Measurements from ENCODE around the gene TTLL11.

TTLL11 gene

DNA sequence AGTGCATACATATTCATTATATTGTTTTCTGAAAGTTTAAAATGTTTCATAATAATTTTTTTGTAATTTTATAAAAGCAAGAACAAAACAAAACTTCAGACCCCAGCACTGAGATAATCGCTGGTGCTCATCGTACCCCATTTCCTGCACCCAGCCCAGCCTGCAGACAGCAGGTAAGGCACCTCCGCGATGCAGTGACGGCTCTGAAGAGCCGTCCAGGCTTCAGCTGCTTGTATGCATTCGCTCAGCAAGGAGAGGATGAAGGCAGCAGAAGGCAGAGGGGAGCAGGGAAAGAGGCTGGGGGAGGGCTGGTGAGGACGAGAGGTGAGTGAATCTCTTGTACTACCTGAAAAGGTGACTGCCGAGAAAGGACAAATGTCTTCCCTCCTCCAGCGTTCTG is 153.5 kb downstream of the TTLL11 start:
- no peak overlapping the region for H3K27ac ChIP-seq (ENCODE audit: insufficient read depth in 1 of 2, low read depth in 1 of 2, low read length in 2 of 2, poor library complexity in 1 of 2, severe bottlenecking in 2 of 2)
- 91% methylated on average over 8 of the region's 10 CpGs for WGBS (ENCODE audit: insufficient coverage)
- POLR2A ChIA-PET, result no interaction called here
- no peaks in the 10 kb centered on the region for H3K36me3 ChIP-seq (ENCODE audit: control insufficient read depth in 4 of 4, insufficient read depth in 4 of 4, low read length in 3 of 4)
- H3K9me3 ChIP-seq (ENCODE audit: control extremely low read depth in 1 of 5, control insufficient read depth in 4 of 5, insufficient read depth in 2 of 5, low read depth in 1 of 5, low read length in 4 of 5), result no peaks in the 10 kb centered on the region
- peaks cover 0 to 2% (median 0%) of the 10 kb centered on the region in 5 experiments for H3K27me3 ChIP-seq (replicated peaks in 2 of 5; ENCODE audit: control insufficient read depth in 4 of 5, insufficient read depth in 5 of 5, low read length in 4 of 5)
- no peaks in the 10 kb centered on the region for H3K4me1 ChIP-seq (ENCODE audit: control extremely low read depth in 1 of 4, control insufficient read depth in 4 of 4, insufficient read depth in 4 of 4, low read length in 3 of 4)
- DNase-seq, result no peak
- no peak overlapping the region for H3K4me3 ChIP-seq (ENCODE audit: control insufficient read depth in 1 of 7, extremely low read depth in 1 of 7, insufficient read depth in 4 of 7, low read depth in 2 of 7, low read length in 6 of 7)
- CTCF ChIA-PET, result interaction anchor here (0.6 kb wide), 1 partner anchor 11 kb away, joined by 3 read pairs; no protein-coding TSS in a partner anchor

DNA sequence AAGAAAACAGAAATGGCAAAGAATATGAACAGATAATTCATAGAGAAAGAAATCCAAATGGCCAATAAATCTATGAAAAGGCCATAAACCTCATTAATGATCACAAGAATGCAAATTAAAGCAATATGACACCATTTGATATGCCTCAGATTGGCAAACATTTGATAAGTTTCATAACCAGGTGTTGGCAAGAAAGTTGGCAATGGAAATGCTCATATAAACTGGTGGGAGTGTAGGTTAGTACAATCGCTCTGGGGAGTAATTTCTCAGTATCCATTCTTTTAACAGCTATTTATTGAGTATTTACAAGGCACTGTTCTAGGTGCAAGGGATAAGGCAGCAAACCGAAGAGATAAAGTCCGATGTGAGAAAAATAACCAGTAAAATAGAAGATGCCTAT is 154.5 kb downstream of the TTLL11 start:
- CTCF ChIA-PET, result no interaction called here
- Histone ChIP-seq H3K9me3 (ENCODE audit: control extremely low read depth in 1 of 5, control insufficient read depth in 4 of 5, insufficient read depth in 2 of 5, low read depth in 1 of 5, low read length in 4 of 5) (no peaks in the 10 kb centered on the region), H3K27ac (ENCODE audit: insufficient read depth in 1 of 2, low read depth in 1 of 2, low read length in 2 of 2, poor library complexity in 1 of 2, severe bottlenecking in 2 of 2) (no peak overlapping the region), H3K4me1 (ENCODE audit: control extremely low read depth in 1 of 4, control insufficient read depth in 4 of 4, insufficient read depth in 4 of 4, low read length in 3 of 4) (no peaks in the 10 kb centered on the region), H3K4me3 (ENCODE audit: control insufficient read depth in 1 of 7, extremely low read depth in 1 of 7, insufficient read depth in 4 of 7, low read depth in 2 of 7, low read length in 6 of 7) (no peak overlapping the region), H3K27me3 (replicated peaks in 2 of 5; ENCODE audit: control insufficient read depth in 4 of 5, insufficient read depth in 5 of 5, low read length in 4 of 5) (peaks cover 0 to 2% (median 0%) of the 10 kb centered on the region in 5 experiments), H3K36me3 (ENCODE audit: control insufficient read depth in 4 of 4, insufficient read depth in 4 of 4, low read length in 3 of 4) (no peaks in the 10 kb centered on the region)
- POLR2A ChIA-PET, result no interaction called here
- no peak for DNase-seq
- WGBS (ENCODE audit: insufficient coverage), result 100% methylated on average over 2 of the region's 3 CpGs

DNA sequence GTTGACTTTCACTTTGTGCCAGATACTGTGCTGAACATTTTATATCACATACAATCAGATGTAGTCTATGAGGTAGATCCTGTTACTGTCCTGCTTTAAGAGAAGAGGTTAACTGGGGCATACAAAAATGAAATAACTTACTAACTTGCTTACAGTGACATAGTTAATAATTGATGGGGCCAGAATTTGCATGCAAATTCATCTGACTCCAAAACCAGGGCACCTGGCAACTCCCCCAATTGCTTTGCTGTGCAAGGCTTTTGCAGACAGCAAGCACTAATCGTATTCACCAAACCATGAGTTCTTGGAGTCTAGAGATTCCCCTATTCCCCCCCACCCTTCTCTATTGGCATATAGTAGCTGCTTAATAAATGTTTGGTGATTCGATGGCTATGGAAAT is 155.9 kb downstream of the TTLL11 start:
- ChIA-PET CTCF (no interaction called here), POLR2A (no interaction called here)
- Histone ChIP-seq H3K4me1 (ENCODE audit: control extremely low read depth in 1 of 4, control insufficient read depth in 4 of 4, insufficient read depth in 4 of 4, low read length in 3 of 4) (no peaks in the 10 kb centered on the region), H3K27me3 (replicated peaks in 2 of 5; ENCODE audit: control insufficient read depth in 4 of 5, insufficient read depth in 5 of 5, low read length in 4 of 5) (peaks cover 0 to 2% (median 0%) of the 10 kb centered on the region in 5 experiments), H3K4me3 (ENCODE audit: control insufficient read depth in 1 of 7, extremely low read depth in 1 of 7, insufficient read depth in 4 of 7, low read depth in 2 of 7, low read length in 6 of 7) (no peak overlapping the region), H3K36me3 (ENCODE audit: control insufficient read depth in 4 of 4, insufficient read depth in 4 of 4, low read length in 3 of 4) (no peaks in the 10 kb centered on the region), H3K9me3 (ENCODE audit: control extremely low read depth in 1 of 5, control insufficient read depth in 4 of 5, insufficient read depth in 2 of 5, low read depth in 1 of 5, low read length in 4 of 5) (no peaks in the 10 kb centered on the region), H3K27ac (ENCODE audit: insufficient read depth in 1 of 2, low read depth in 1 of 2, low read length in 2 of 2, poor library complexity in 1 of 2, severe bottlenecking in 2 of 2) (no peak overlapping the region)
- no peak for DNase-seq
- WGBS (ENCODE audit: insufficient coverage), result no CpG with 5 or more reads among the region's 2 CpGs

DNA sequence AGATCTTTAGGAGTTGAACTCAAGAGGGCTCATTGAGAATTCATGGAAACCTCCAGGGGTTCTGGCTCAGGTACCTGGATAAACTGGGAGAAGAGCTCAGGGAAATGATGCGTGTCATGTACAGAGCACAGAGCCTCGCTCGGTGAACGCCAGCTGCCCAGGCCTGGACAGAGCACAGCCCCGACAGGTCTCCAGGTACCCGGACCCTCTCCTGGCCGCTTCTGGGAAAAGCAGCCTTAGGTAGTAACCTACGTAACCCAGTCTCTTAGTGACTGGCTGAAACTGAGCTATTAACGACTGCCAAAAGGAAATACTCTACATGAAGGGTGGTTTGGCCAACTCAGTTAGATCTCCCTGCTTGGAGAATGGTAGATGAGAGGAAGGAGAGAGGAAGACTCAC is 157.4 kb downstream of the TTLL11 start:
- Histone ChIP-seq H3K27ac (ENCODE audit: insufficient read depth in 1 of 2, low read depth in 1 of 2, low read length in 2 of 2, poor library complexity in 1 of 2, severe bottlenecking in 2 of 2) (no peak overlapping the region), H3K36me3 (ENCODE audit: control insufficient read depth in 4 of 4, insufficient read depth in 4 of 4, low read length in 3 of 4) (no peaks in the 10 kb centered on the region), H3K27me3 (replicated peaks in 2 of 5; ENCODE audit: control insufficient read depth in 4 of 5, insufficient read depth in 5 of 5, low read length in 4 of 5) (peaks cover 0 to 2% (median 0%) of the 10 kb centered on the region in 5 experiments), H3K9me3 (ENCODE audit: control extremely low read depth in 1 of 5, control insufficient read depth in 4 of 5, insufficient read depth in 2 of 5, low read depth in 1 of 5, low read length in 4 of 5) (no peaks in the 10 kb centered on the region), H3K4me1 (ENCODE audit: control extremely low read depth in 1 of 4, control insufficient read depth in 4 of 4, insufficient read depth in 4 of 4, low read length in 3 of 4) (no peaks in the 10 kb centered on the region), H3K4me3 (ENCODE audit: control insufficient read depth in 1 of 7, extremely low read depth in 1 of 7, insufficient read depth in 4 of 7, low read depth in 2 of 7, low read length in 6 of 7) (no peak overlapping the region)
- POLR2A ChIA-PET, result interaction anchor here (0.6 kb wide), 1 partner anchor 100 kb away, joined by 3 read pairs; no protein-coding TSS in a partner anchor
- 92% methylated on average over 5 of the region's 9 CpGs for WGBS (ENCODE audit: insufficient coverage)
- DNase-seq, result no peak
- CTCF ChIA-PET, result interaction anchor here (0.9 kb wide), 1 partner anchor 32 kb away, joined by 3 read pairs; no protein-coding TSS in a partner anchor

DNA sequence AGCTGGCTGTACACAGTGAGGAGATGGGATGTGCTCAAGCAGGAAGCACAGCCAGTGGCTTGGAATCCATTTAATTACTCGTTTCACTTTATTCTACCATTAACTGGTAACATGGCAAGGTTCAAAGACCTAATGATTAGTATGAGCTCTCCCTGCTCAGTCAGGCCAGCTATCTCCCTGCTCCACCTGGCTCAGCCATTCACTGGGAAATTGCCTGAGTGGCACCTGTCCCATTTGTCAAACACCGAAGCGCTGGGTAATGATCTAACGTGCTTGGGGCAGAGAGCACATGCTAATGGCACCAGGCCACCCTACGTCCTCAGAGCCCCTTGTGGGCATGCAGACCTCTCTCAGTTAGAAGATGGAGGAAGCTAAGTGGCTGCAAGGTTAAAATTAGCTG is 162.2 kb downstream of the TTLL11 start:
- CTCF ChIA-PET, result no interaction called here
- H3K4me1 ChIP-seq (ENCODE audit: control extremely low read depth in 1 of 4, control insufficient read depth in 4 of 4, insufficient read depth in 4 of 4, low read length in 3 of 4), result no peaks in the 10 kb centered on the region
- 95% methylated on average over 5 of the region's 5 CpGs for WGBS (ENCODE audit: insufficient coverage)
- POLR2A ChIA-PET, result no interaction called here
- no peaks in the 10 kb centered on the region for H3K36me3 ChIP-seq (ENCODE audit: control insufficient read depth in 4 of 4, insufficient read depth in 4 of 4, low read length in 3 of 4)
- H3K9me3 ChIP-seq (ENCODE audit: control extremely low read depth in 1 of 5, control insufficient read depth in 4 of 5, insufficient read depth in 2 of 5, low read depth in 1 of 5, low read length in 4 of 5), result no peaks in the 10 kb centered on the region
- DNase-seq, result no peak
- no peak overlapping the region for H3K4me3 ChIP-seq (ENCODE audit: control insufficient read depth in 1 of 7, extremely low read depth in 1 of 7, insufficient read depth in 4 of 7, low read depth in 2 of 7, low read length in 6 of 7)
- no peak overlapping the region for H3K27ac ChIP-seq (ENCODE audit: insufficient read depth in 1 of 2, low read depth in 1 of 2, low read length in 2 of 2, poor library complexity in 1 of 2, severe bottlenecking in 2 of 2)
- no peaks in the 10 kb centered on the region for H3K27me3 ChIP-seq (replicated peaks in 2 of 5; ENCODE audit: control insufficient read depth in 4 of 5, insufficient read depth in 5 of 5, low read length in 4 of 5)

DNA sequence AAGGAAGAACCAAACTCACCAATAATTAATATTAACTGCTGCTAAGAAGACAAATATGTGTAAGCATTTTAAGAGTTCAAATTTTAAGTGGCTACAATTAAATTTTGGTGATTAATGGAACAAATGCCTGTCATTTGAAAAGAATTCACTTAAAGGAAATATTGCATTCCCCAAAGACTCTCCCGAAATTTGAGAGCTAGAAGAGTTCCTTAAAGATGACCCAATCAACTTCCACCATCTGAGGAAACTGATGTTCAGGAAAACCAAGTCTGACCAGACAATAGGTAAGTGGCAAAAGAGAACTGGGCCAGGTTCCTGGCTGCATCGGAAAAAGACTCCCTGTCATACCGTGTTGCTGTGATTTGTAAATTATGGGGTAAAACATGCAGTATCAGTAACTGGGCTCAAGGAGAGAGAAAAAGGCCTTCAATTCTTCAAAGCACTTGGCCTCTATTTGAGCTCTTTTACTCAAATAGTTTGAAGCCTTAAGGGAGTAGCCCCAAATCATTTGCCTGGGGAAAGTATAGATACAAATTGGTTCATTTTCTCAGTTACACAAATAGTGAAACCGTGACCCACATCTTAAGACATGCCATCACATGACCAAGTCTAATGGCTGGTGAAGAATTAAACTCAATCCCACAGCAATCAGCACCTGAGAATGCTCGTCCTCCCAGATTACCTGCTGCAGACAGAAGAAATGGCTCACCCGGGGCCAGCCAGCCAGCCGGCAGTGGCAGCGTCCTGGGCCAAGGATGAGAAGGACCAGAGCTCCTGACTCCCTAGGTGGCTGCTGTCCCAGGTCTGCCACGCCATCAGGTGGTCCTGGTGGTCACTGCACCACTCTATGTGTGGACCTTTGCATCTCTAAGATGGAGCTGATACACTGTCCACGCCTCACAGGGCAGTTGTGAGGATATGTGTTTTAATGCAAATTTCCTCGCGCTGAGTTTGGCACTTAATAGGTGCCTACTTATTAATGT is 162.9 kb downstream of the TTLL11 start:
- POLR2A ChIA-PET, result no interaction called here
- H3K27me3 ChIP-seq (replicated peaks in 2 of 5; ENCODE audit: control insufficient read depth in 4 of 5, insufficient read depth in 5 of 5, low read length in 4 of 5), result no peaks in the 10 kb centered on the region
- H3K27ac ChIP-seq (ENCODE audit: insufficient read depth in 1 of 2, low read depth in 1 of 2, low read length in 2 of 2, poor library complexity in 1 of 2, severe bottlenecking in 2 of 2), result no peak overlapping the region
- no peaks in the 10 kb centered on the region for H3K4me1 ChIP-seq (ENCODE audit: control extremely low read depth in 1 of 4, control insufficient read depth in 4 of 4, insufficient read depth in 4 of 4, low read length in 3 of 4)
- CTCF ChIA-PET, result interaction anchor here (1.0 kb wide), 1 partner anchor 384 kb away, joined by 3 read pairs; no protein-coding TSS in a partner anchor
- H3K36me3 ChIP-seq (ENCODE audit: control insufficient read depth in 4 of 4, insufficient read depth in 4 of 4, low read length in 3 of 4), result no peaks in the 10 kb centered on the region
- H3K9me3 ChIP-seq (ENCODE audit: control extremely low read depth in 1 of 5, control insufficient read depth in 4 of 5, insufficient read depth in 2 of 5, low read depth in 1 of 5, low read length in 4 of 5), result no peaks in the 10 kb centered on the region
- no peak overlapping the region for H3K4me3 ChIP-seq (ENCODE audit: control insufficient read depth in 1 of 7, extremely low read depth in 1 of 7, insufficient read depth in 4 of 7, low read depth in 2 of 7, low read length in 6 of 7)
- no peak for DNase-seq
- 96% methylated on average over 7 of the region's 12 CpGs for WGBS (ENCODE audit: insufficient coverage)

DNA sequence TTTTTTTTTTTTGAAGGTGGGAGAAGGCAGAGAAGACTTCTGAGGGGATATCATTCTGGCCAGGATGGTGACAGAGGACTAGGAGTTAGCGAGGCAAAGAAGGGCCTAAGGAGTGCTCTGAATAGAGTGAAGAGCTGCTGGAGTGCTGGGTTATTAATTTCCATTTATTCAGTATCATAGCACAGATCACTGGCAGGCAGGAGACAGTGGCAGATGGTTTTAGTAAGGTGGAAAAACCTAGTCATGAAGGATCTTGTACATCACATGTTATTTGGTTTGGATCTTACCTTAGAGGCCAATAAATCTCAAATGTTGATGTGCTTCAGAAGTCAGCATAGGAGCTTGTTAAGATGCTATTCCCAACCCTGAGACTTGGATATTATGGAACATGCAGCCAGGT is 165.5 kb downstream of the TTLL11 start:
- CTCF ChIA-PET, result no interaction called here

More for the DNA sequence above, 165.5 kb downstream of the TTLL11 start:
- Histone ChIP-seq H3K4me1 (ENCODE audit: control extremely low read depth in 1 of 4, control insufficient read depth in 4 of 4, insufficient read depth in 4 of 4, low read length in 3 of 4) (no peaks in the 10 kb centered on the region), H3K4me3 (ENCODE audit: control insufficient read depth in 1 of 7, extremely low read depth in 1 of 7, insufficient read depth in 4 of 7, low read depth in 2 of 7, low read length in 6 of 7) (no peak overlapping the region), H3K27me3 (replicated peaks in 2 of 5; ENCODE audit: control insufficient read depth in 4 of 5, insufficient read depth in 5 of 5, low read length in 4 of 5) (no peaks in the 10 kb centered on the region), H3K27ac (ENCODE audit: insufficient read depth in 1 of 2, low read depth in 1 of 2, low read length in 2 of 2, poor library complexity in 1 of 2, severe bottlenecking in 2 of 2) (no peak overlapping the region), H3K9me3 (ENCODE audit: control extremely low read depth in 1 of 5, control insufficient read depth in 4 of 5, insufficient read depth in 2 of 5, low read depth in 1 of 5, low read length in 4 of 5) (no peaks in the 10 kb centered on the region), H3K36me3 (ENCODE audit: control insufficient read depth in 4 of 4, insufficient read depth in 4 of 4, low read length in 3 of 4) (no peaks in the 10 kb centered on the region)
- POLR2A ChIA-PET, result no interaction called here
- WGBS (ENCODE audit: insufficient coverage), result no CpG with 5 or more reads among the region's 1 CpG
- DNase-seq, result no peak

All from common myeloid progenitor, CD34-positive (primary cell).